NCI-H524 treated with DMSO at 0.1 percent for 48 hours (cell line): ENCODE measurements around the gene DHX35.

Experiments
- DNase-seq: peaks from one replicate; lab custom pipeline; 2025; lab: John Stamatoyannopoulos, UW

Gene DHX35

DNA sequence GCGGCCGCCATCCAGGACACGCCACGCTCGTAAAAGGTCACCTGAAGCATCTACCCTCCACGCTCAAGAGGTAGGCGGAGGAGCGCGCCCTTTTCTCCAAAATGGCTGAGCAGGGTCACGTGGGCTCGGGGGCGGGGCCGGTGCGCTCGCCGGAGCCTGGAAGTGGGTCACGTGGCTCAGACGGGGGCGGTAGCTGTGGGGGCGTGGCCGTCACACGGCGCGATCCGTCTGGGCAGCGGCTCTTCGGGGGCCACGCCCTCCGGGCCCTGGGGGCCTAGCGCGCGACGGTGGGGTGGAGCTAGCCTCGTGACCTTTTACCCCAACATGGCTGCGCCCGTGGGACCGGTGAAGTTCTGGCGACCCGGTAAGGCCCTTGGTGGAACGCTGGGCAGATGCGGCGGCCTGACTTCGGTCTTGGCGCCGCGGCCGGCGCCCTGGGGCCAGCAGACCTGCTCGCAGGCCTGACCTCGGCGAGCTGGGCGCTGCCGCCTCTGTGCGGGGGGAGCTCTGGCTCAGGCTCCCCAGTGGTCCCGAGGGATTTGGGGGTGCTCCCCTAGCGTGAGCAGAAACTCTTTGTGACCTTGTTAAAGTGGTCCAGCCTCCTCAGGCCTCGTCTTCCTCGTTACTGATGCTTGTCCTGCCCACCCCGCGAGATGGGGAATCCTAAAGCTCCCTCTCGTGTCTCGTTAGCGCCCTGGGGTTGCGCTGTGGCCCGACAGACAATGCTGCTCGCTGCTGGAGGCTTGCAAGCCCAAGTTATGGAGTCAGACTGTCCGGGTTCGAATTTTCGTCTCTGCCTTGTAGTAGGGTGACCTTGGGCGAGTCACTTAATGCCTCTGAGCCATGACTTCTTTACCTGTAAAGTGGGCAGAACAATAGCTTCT, at the start of gene DHX35:
Gene DHX35, plus strand, starts transcription at position 301 of the 884 bp plus-strand sequence. Its CDS starts 24 bp downstream, at position 325.
- DNase-seq, result peak; percentile 91

DNA sequence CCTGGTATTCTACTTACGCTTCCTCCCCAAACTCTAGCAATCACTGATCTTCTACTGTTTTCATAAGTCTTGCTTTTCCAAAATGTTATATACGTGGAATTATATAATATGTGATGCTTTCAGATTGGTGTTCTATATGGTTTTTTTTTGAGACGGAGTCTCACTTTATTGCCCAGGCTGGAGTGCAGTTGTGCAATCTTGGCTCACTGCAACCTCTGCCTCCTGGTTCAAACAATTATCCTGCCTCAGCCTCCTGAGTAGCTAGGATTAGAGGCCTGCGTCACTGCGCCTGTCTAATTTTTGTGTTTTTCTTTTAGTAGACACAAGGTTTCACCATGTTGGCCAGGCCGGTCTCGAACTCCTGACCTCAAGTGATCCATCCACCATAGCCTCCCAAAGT, 46.8 kb upstream of the DHX35 start:
- DNase-seq, result no peak

GRCh38 chr20:38917657-38918056, 44.5 kb upstream of the DHX35 start:
- DNase-seq, result no peak

GRCh38 chr20:38918172-38918571, 44.0 kb upstream of the DHX35 start:
- DNase-seq, result no peak

- no peak for DNase-seq
These were observed 42.5 kb upstream of the DHX35 start for GRCh38 chr20:38919683-38920082.

DNA sequence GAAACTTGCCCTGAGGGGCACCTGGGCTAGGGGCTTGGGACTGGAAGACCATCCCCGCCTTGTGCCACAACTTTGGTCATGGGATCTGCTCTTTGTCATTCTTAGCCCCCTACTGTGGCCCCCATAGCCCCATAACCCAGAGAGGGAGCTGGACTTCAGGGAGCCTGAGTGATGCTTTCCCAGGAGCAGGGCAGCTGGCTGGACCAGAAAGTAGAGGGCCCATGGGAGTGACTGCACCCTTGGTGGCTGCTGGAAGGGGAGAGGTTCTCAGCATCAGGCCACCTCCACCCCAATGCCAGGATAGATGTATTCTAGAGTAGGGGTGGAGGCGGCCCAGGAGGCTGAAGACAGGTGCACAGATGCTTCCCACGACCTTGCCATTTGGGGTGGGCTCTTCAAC, 41.7 kb upstream of the DHX35 start:
- no peak for DNase-seq

- DNase-seq, result no peak
These were observed 41.3 kb upstream of the DHX35 start for GRCh38 chr20:38920851-38921250.

DNA sequence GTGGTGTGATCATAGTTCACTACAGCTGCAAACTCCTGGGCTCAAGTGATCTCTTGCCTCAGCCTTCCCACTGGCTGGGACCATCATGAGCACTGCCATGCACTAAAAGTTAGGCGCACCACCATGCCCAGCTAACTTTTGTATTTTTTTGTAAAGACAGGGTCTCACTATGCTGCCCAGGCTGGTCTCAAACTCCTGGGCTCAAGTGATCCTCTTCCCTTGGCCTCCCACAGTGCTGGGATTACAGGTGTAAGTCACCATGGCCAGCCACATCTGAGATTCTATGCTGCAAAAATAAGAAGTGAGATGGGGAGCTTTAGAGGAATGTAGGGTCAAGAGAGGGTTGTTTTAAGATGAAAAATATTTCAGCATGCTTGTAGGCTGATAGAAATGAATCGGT, 37.4 kb upstream of the DHX35 start:
- no peak for DNase-seq

DNA sequence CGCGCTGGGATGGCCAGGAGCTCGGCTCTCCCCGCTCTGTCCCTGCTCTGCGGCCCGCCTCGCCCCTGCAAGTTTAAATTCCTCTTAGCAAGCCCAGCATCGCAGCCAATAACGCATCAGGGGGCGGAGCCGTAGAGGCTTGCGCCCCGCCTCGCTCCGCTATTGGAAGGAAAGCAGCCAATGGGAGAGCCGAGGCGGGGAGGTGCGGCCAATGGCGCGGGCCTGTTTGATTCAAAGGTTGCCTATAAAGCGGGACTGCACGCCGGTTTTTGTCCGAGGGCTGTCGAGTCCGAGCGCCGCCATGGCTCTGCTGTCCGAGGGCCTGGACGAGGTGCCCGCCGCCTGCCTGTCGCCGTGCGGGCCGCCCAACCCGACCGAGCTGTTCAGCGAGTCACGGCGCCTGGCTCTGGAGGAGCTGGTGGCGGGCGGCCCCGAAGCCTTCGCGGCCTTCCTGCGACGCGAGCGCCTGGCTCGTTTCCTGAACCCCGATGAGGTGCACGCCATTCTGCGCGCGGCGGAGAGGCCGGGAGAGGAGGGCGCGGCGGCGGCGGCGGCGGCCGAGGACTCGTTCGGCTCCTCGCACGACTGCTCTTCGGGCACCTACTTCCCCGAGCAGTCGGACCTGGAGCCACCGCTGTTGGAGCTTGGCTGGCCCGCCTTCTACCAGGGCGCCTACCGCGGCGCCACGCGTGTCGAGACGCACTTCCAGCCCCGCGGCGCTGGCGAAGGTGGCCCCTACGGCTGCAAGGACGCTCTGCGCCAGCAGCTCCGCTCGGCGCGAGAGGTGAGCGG, 35.8 kb upstream of the DHX35 start, which contains the start of gene FAM83D:
Gene FAM83D, plus strand, starts transcription at position 276 of the 792 bp plus-strand sequence. Its CDS starts 26 bp downstream, at position 302.
- DNase-seq, result peak; percentile 94

DNA sequence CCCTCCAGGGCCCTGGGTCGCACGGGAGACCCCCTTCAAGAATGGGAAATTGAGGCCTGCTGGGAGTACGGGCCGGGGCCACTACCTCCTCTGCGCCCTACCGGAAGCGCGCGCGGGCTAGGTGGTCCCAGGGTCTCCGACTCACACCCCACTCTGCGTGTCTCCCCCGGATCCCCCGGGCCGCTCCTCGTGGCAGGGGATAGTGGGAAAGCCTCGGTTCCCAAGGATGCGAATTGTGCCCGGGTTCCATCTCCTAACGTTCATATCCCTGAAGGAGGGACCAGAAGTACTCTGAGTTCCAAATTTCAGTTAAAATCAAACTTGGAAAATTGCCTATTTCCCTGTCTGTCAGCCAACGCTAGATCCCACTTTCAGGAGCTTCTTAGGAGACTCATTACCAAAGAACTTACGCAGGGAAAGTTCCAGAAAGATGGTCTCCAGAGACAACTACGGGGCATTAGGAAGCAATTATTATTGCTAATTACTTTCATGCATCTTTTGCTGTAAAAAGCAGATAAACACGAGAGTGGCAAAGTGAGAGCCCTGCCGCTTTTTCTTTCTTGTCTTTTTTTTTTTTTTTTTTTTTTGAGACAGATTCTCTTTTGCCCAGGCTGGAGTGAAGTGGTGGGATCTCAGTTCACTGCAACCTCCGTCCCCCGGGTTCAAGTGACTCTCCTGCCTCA, 35.1 kb upstream of the DHX35 start:
- no peak for DNase-seq

DNA sequence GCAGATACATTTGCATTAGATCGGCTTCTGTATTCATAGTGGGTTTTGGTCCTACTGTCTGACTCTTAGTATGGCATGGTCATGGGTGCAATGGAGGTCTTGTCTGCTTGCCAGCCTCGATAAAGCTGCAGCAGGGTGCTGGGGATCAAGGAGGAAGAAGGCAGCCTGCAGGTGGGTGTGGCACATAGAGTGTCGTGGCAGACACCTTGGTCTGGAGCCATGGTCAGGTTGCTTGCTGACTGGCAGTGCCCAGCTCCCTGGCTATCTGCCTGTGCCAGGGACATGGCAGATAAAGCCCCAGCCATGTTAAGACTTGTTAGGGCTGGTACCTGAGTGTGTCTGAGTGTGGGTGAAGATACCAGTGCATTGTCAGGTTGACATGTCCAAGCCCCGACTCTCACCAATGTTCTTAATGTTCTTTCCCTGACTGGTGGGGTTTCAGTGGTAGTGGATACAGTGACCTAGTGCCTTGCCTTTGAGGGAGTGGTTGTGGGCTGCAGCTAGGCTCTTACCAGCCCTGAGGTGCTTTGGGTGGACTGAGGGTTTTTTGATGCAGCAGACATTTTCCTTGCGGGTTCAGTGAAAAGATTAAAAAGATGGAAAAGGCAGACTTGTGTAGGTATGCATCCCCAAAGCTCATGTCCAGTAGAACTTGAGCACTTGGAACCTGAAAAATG, 34.1 kb upstream of the DHX35 start:
- DNase-seq, result no peak

- no peak for DNase-seq
These were observed 31.9 kb upstream of the DHX35 start for GRCh38 chr20:38930242-38930569.

GRCh38 chr20:38931984-38932383, 30.2 kb upstream of the DHX35 start:
- no peak for DNase-seq

GRCh38 chr20:38932457-38933120, 29.6 kb upstream of the DHX35 start:
- no peak for DNase-seq

GRCh38 chr20:38934530-38934929, 27.6 kb upstream of the DHX35 start:
- DNase-seq, result no peak

- no peak for DNase-seq
These were observed 26.9 kb upstream of the DHX35 start for GRCh38 chr20:38935285-38935684.

DNA sequence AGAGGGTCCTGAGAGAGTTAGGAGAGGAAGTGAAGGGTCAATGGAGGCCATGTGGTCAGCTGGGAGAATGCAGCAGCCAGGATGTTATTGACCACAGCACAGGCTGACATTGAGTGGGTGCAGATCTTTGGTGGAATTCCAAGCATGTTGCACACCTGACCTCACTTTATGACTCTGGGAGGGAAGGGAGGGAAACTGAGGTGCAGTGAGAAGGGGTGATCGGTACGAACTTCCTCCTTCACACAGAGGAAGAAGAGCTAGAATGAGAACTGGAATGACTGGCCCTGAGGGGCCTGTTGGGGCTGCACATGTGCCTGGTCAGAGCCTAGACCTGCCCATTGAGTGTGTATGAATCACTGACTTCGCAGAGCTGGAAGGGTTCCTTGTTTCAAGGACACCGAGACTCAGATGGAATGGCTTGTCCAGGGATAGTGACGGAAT, 26.2 kb upstream of the DHX35 start:
- DNase-seq, result no peak

DNA sequence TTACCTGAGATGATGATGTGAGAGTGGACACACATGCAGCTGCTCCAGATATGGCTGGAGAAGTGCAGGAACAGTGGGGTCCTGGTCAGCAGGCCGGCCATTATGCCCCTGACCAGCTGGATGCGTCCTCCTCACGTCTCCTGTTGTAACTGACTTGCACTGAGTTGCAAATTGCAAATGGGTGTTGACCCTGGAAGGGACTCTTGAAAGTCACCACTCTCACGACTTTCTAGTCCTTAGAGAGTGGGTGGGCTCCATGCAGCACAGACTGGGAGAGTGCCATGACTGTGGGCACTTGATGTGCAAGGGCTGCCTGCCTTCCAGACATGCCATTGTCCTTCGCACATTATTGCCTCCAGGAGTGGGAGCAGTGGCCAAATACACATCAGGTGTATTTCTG, 25.1 kb upstream of the DHX35 start:
- no peak for DNase-seq

GRCh38 chr20:38937978-38938473, 24.1 kb upstream of the DHX35 start:
- DNase-seq, result no peak

GRCh38 chr20:38939686-38940085, 22.5 kb upstream of the DHX35 start:
- no peak for DNase-seq

DNA sequence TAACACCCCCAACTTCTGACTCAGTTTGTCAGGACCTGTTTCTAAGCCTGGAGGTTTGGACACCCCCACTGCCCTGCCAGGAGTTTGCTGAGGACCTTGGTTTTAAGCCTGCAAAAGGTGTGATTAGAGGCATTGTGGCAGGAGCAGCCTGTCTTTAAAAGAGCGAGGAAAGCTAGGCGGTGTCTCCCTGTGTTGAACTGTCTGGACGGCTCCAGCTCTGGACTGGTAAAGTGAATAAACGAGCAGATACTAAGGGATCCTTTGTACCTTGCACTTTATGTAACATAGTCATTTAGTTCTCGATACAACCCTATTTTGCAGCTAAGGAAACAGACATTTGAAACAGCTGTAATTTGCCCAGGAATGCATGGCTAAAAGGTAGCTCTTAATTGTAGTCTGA, 21.5 kb upstream of the DHX35 start:
- DNase-seq, result no peak
